ENCODE data around the gene ROR2. TPM values are rescaled to one million over a fixed set of nuclear protein-coding genes. Genes with fewer than 3 reads are reported as not detected.
"Not testable (repeated sequence)": the region's sequence is repeated elsewhere in the genome, so short reads cannot be mapped to it uniquely, and the experiment has no call there.

ROR2 gene
- total and polyA plus RNA-seq, 4 donors = 1.6 to 5.8 TPM; not detected in 2

DNA sequence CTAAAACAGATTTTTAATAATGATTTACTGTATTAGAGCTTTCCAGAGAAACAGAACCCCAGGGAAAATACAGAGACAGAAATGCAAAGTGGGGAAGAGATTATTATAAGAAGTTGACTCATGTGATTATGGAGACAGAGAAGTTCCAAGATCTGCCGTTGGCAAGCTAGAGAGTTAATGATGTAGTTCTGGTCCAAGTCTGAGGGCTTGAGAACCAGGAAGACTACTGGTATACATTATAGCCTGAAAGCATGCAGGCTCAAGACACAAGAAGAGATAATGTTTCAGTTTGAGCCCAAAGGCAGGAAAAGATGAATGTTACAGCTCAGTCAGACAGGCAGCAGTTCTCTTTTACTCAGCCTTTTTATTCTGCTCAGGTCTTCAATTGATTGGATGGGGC lies 427.5 kb downstream of the ROR2 start:
- DNase-seq (no peak), ATAC-seq (ENCODE audit: low FRiP score) (no peak)
- no peak overlapping the region for H3K4me3 ChIP-seq (ENCODE audit: low read length in 2 of 2)
- no peak overlapping the region for H3K27ac ChIP-seq (ENCODE audit: low read depth in 1 of 2, low read length in 2 of 2)
- H3K27me3 ChIP-seq (ENCODE audit: control insufficient read depth in 1 of 2, insufficient read depth in 2 of 2, low read length in 1 of 2) = no peaks in the 10 kb centered on the region
- intact Hi-C loops (cut with DNase I) = no loop called here
- no peaks in the 10 kb centered on the region for H3K36me3 ChIP-seq (ENCODE audit: control insufficient read depth in 1 of 2, insufficient read depth in 2 of 2, low read length in 1 of 2)
- no peaks in the 10 kb centered on the region for H3K4me1 ChIP-seq (ENCODE audit: control insufficient read depth in 1 of 2, insufficient read depth in 2 of 2, low read length in 2 of 2)
- H3K9me3 ChIP-seq (ENCODE audit: control insufficient read depth, low read length) = no peaks in the 10 kb centered on the region
- WGBS, 2 donors = 15 to 22% methylated on average over 1 of the region's 1 CpG

DNA sequence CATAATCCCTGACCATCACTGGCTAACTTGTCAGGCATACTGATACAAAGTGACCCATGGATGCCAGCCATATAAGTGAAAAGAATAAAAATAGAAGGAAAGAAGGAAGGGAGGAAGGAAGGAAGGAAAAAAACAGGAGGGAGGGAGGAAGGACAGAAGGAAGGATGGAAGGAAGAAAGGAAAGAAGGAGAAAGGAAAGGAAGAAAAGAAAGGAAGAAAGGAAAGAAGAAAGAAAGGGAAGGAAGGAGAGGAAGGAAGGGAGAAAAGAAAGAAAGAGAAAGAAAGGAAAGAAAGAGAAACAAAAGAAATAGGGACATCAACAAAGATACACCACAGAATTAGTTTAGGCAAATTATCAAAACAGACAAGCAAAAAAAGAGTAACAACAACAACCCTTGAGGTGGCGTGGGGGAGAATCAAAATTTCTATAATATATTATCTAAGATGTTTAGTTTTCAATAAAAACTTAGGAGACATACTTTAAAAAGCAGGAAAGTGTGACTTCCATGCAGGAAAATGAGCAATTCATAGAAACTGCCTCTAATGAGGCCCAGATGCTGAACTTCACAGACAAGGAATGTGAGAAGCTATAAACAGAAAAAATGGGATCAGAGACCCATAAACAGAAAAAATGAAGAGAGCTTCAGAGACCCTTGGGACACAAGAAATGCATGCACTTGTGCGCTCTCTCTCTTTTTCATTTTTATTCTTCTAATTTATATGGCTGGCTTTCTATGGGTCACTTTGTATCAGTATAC lies 430.3 kb downstream of the ROR2 start:
- no peak overlapping the region for H3K4me3 ChIP-seq (ENCODE audit: low read length in 2 of 2)
- no peak for ATAC-seq (ENCODE audit: low FRiP score)
- H3K36me3 ChIP-seq (ENCODE audit: control insufficient read depth in 1 of 2, insufficient read depth in 2 of 2, low read length in 1 of 2) = no peaks in the 10 kb centered on the region
- no peaks in the 10 kb centered on the region for H3K9me3 ChIP-seq (ENCODE audit: control insufficient read depth, low read length)
- H3K27me3 ChIP-seq (ENCODE audit: control insufficient read depth in 1 of 2, insufficient read depth in 2 of 2, low read length in 1 of 2) = no peaks in the 10 kb centered on the region
- WGBS, 2 donors = 75 to 84% methylated on average over 2 of the region's 2 CpGs
- no peak overlapping the region for H3K27ac ChIP-seq (ENCODE audit: low read depth in 1 of 2, low read length in 2 of 2)
- intact Hi-C loops (cut with DNase I) = no loop called here
- H3K4me1 ChIP-seq (ENCODE audit: control insufficient read depth in 1 of 2, insufficient read depth in 2 of 2, low read length in 2 of 2) = no peaks in the 10 kb centered on the region
- DNase-seq = no peak

DNA sequence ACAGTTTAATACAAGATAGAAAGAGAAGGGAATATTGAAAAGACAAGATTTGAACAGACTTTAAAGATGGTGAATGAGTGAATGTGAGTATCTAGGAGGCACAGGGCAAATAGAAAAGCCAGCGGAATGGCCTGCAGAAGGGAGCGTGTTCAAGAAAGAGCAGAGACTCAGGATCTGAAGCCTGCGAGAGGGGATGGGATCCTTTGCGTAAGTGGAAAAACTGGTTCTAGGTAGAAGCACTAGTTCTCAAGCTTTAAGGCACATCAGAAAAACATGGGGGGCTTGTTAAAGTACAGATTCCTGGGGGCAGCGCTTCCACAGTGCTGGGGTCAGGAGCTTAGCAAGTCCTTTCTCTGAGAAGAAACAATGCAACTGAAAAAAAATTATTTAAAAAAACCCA lies 431.6 kb downstream of the ROR2 start:
- H3K27me3 ChIP-seq (ENCODE audit: control insufficient read depth in 1 of 2, insufficient read depth in 2 of 2, low read length in 1 of 2) = no peaks in the 10 kb centered on the region
- 96 to 98% methylated on average over 5 of the region's 5 CpGs for WGBS, 2 donors
- no peaks in the 10 kb centered on the region for H3K36me3 ChIP-seq (ENCODE audit: control insufficient read depth in 1 of 2, insufficient read depth in 2 of 2, low read length in 1 of 2)
- ATAC-seq (ENCODE audit: low FRiP score) = no peak
- H3K9me3 ChIP-seq (ENCODE audit: control insufficient read depth, low read length) = no peaks in the 10 kb centered on the region
- no peaks in the 10 kb centered on the region for H3K4me1 ChIP-seq (ENCODE audit: control insufficient read depth in 1 of 2, insufficient read depth in 2 of 2, low read length in 2 of 2)
- no peak overlapping the region for H3K27ac ChIP-seq (ENCODE audit: low read depth in 1 of 2, low read length in 2 of 2)
- no peak overlapping the region for H3K4me3 ChIP-seq (ENCODE audit: low read length in 2 of 2)
- intact Hi-C loops (cut with DNase I) = no loop called here
- DNase-seq = no peak

DNA sequence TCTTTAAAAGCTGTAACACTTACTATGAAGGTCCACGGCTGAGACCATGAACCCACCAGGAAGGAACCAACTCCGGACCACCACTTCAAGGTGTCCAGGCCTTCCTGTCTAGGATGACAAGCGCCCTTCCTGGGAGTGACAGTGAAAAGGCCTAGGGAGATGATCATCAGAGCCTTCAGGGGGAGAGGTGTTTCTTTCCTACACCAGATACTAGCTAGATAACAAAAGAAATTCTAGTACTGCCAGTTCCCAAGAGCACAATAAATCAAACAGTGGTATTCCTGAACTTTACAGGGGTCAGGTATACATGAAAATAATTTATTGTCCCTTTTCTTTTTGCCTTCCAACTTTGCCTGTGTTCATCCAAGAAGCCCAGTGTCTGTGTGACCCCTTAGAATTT lies 432.2 kb downstream of the ROR2 start:
- no peak for ATAC-seq (ENCODE audit: low FRiP score)
- no peak for DNase-seq
- intact Hi-C loops (cut with DNase I) = no loop called here

DNA sequence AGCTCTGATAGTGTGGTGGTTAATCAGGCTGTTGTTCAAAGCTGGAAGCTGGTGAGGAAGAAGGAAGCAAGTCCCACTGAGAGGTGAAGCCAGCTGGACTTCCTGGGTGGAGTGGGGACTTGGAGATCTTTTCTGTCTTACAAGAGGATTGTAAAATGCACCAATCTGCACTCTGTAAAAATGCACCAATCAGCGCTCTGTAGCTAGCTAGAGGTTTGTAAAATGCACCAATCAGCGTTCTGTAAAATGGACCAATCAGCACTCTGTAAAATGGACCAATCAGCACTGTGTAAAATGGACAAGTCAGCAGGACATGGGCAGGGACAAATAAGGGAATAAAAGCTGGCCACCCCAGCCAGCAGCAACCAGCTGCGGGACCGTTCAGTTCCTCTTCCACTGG lies 432.7 kb downstream of the ROR2 start:
- DNase-seq; H3K27ac ChIP-seq (ENCODE audit: low read depth in 1 of 2, low read length in 2 of 2); H3K36me3 ChIP-seq (ENCODE audit: control insufficient read depth in 1 of 2, insufficient read depth in 2 of 2, low read length in 1 of 2); H3K27me3 ChIP-seq (ENCODE audit: control insufficient read depth in 1 of 2, insufficient read depth in 2 of 2, low read length in 1 of 2); ATAC-seq (ENCODE audit: low FRiP score); H3K4me1 ChIP-seq (ENCODE audit: control insufficient read depth in 1 of 2, insufficient read depth in 2 of 2, low read length in 2 of 2); H3K9me3 ChIP-seq (ENCODE audit: control insufficient read depth, low read length); H3K4me3 ChIP-seq (ENCODE audit: low read length in 2 of 2); intact Hi-C loops (cut with DNase I): not testable (repeated sequence)
- 79 to 89% methylated on average over 4 of the region's 4 CpGs for WGBS, 2 donors

More for the DNA sequence above, 432.2 kb downstream of the ROR2 start:
- H3K4me1 ChIP-seq (ENCODE audit: control insufficient read depth in 1 of 2, insufficient read depth in 2 of 2, low read length in 2 of 2) = no peaks in the 10 kb centered on the region
- 85 to 88% methylated on average over 3 of the region's 3 CpGs for WGBS, 2 donors
- no peaks in the 10 kb centered on the region for H3K36me3 ChIP-seq (ENCODE audit: control insufficient read depth in 1 of 2, insufficient read depth in 2 of 2, low read length in 1 of 2)
- no peaks in the 10 kb centered on the region for H3K27me3 ChIP-seq (ENCODE audit: control insufficient read depth in 1 of 2, insufficient read depth in 2 of 2, low read length in 1 of 2)
- H3K9me3 ChIP-seq (ENCODE audit: control insufficient read depth, low read length) = no peaks in the 10 kb centered on the region
- H3K4me3 ChIP-seq (ENCODE audit: low read length in 2 of 2) = no peak overlapping the region
- no peak overlapping the region for H3K27ac ChIP-seq (ENCODE audit: low read depth in 1 of 2, low read length in 2 of 2)

DNA sequence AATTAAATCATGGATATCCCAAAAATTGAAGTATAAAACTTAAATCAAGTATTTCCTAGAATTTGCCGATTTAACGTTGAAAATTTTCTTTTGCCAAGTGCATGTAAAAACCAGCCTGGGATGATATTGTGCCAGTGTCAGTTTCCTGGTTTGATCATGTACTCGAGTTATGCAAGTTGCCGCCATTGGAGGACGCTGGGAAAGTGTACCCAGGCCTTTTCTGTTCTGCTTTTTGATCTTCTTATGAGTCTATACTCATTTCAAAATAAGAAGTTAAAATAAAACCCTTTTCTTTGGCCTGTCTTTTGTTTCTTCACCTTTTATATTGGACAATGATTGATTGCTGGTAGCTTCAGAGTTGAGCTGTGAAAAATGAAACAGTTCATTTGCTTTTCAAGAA lies 433.3 kb downstream of the ROR2 start:
- 88 to 91% methylated on average over 5 of the region's 5 CpGs for WGBS, 2 donors
- no peak for DNase-seq
- H3K27ac ChIP-seq (ENCODE audit: low read depth in 1 of 2, low read length in 2 of 2) = no peak overlapping the region

DNA sequence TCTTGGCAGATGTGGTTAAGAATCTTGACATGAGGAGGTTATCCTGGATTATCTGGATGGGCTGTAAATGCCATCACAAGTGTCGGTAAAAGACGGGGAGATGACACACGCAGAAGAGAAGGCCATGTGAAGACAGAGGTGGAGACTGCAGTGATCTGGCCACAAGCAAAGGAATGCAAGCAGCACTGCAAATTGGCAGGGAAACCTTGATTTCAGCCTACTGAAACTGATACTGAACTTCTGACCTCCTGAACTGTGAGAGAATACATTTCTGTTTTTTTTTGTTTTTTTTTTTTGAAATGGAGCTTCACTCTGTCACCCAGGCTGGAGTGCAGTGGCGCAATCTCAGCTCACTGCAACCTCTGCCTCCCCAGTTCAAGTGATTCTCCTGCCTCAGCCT lies 433.9 kb downstream of the ROR2 start:
- DNase-seq (no peak), ATAC-seq (ENCODE audit: low FRiP score) (no peak)
- no peak overlapping the region for H3K4me3 ChIP-seq (ENCODE audit: low read length in 2 of 2)
- 97 to 99% methylated on average over 4 of the region's 4 CpGs for WGBS, 2 donors
- H3K4me1 ChIP-seq (ENCODE audit: control insufficient read depth in 1 of 2, insufficient read depth in 2 of 2, low read length in 2 of 2) = no peaks in the 10 kb centered on the region
- no peaks in the 10 kb centered on the region for H3K27me3 ChIP-seq (ENCODE audit: control insufficient read depth in 1 of 2, insufficient read depth in 2 of 2, low read length in 1 of 2)
- no peaks in the 10 kb centered on the region for H3K36me3 ChIP-seq (ENCODE audit: control insufficient read depth in 1 of 2, insufficient read depth in 2 of 2, low read length in 1 of 2)
- intact Hi-C loops (cut with DNase I) = no loop called here
- H3K27ac ChIP-seq (ENCODE audit: low read depth in 1 of 2, low read length in 2 of 2) = no peak overlapping the region
- H3K9me3 ChIP-seq (ENCODE audit: control insufficient read depth, low read length) = no peaks in the 10 kb centered on the region

More for the DNA sequence above, 433.3 kb downstream of the ROR2 start:
- Histone ChIP-seq H3K4me3 (ENCODE audit: low read length in 2 of 2) (no peak overlapping the region), H3K9me3 (ENCODE audit: control insufficient read depth, low read length) (no peaks in the 10 kb centered on the region), H3K27me3 (ENCODE audit: control insufficient read depth in 1 of 2, insufficient read depth in 2 of 2, low read length in 1 of 2) (no peaks in the 10 kb centered on the region), H3K36me3 (ENCODE audit: control insufficient read depth in 1 of 2, insufficient read depth in 2 of 2, low read length in 1 of 2) (no peaks in the 10 kb centered on the region), H3K4me1 (ENCODE audit: control insufficient read depth in 1 of 2, insufficient read depth in 2 of 2, low read length in 2 of 2) (no peaks in the 10 kb centered on the region)
- no peak for ATAC-seq (ENCODE audit: low FRiP score)
- intact Hi-C loops (cut with DNase I) = no loop called here

DNA sequence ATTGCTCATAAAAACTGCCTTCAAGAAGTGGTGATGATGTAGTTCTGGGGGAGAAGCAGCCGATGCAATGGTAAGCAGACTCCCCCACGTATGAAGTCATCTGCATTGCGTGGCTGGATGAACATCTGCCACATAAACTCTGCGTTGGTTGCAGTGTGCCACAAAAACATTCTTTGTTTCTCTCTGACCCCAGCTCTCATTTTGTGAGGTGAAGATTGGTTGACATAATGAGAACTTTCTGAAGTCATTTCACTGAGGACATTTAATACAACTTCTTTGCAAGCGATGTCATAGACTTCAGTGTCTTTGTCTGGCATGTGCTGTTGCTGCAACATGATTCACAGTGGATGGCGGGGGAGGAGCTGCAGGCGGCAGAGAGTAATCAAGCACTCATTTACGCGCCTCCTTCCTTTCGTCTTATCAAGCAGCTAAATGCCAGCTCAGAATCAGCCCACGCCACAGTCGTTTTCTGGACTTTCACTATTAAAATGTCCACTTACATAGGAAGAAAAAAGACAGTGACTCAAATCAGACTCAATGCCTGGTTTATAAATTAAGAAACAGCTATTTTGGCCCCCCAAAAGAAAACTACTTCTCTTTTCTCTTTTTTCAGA lies 434.8 kb downstream of the ROR2 start:
- H3K27me3 ChIP-seq (ENCODE audit: control insufficient read depth in 1 of 2, insufficient read depth in 2 of 2, low read length in 1 of 2) = no peaks in the 10 kb centered on the region
- intact Hi-C loops (cut with DNase I) = no loop called here
- H3K9me3 ChIP-seq (ENCODE audit: control insufficient read depth, low read length) = no peaks in the 10 kb centered on the region
- H3K36me3 ChIP-seq (ENCODE audit: control insufficient read depth in 1 of 2, insufficient read depth in 2 of 2, low read length in 1 of 2) = no peaks in the 10 kb centered on the region
- no peak overlapping the region for H3K27ac ChIP-seq (ENCODE audit: low read depth in 1 of 2, low read length in 2 of 2)
- ATAC-seq (ENCODE audit: low FRiP score) = no peak
- H3K4me3 ChIP-seq (ENCODE audit: low read length in 2 of 2) = peak overlapping the region in 1 of 2 donors; percentile 33
- peak in 1 of 2 donors; percentile 58 for DNase-seq
- WGBS, 2 donors = 16 to 17% methylated on average over 12 of the region's 12 CpGs
- H3K4me1 ChIP-seq (ENCODE audit: control insufficient read depth in 1 of 2, insufficient read depth in 2 of 2, low read length in 2 of 2) = no peaks in the 10 kb centered on the region

Data from aorta (tissue), 5 donors.